BLaER1 (cell line): ENCODE measurements around the gene MIEN1.
"Not testable (repeated sequence)": the region's sequence is repeated elsewhere in the genome, so short reads cannot be mapped to it uniquely, and the experiment has no call there.

Source experiments
- H3K27ac ChIP-seq: shearing (Covaris generic); formaldehyde crosslinking; 2 replicates; pipeline ENCODE4 v1.8.1; 2022
- H3K27me3 ChIP-seq: shearing (Covaris generic); formaldehyde crosslinking; 2 replicates; pipeline ENCODE4 v1.8.1; 2022
- H3K36me3 ChIP-seq: shearing (Covaris generic); formaldehyde crosslinking; 2 replicates; pipeline ENCODE4 v1.8.1; 2022
- H3K4me1 ChIP-seq: shearing (Covaris generic); formaldehyde crosslinking; 2 replicates; pipeline ENCODE4 v1.8.1; 2022
- H3K4me2 ChIP-seq: shearing (Covaris generic); formaldehyde crosslinking; 2 replicates; pipeline ENCODE4 v1.8.1; 2022
- H3K4me3 ChIP-seq: shearing (Covaris generic); formaldehyde crosslinking; 2 replicates; pipeline ENCODE4 v1.8.1; 2022
- H3K9ac ChIP-seq: shearing (Covaris generic); formaldehyde crosslinking; 2 replicates; pipeline ENCODE4 v1.8.1; 2022
- H3K9me3 ChIP-seq: shearing (Covaris generic); formaldehyde crosslinking; 2 replicates; pipeline ENCODE4 v1.8.1; 2022
- H4K20me1 ChIP-seq: shearing (Covaris generic); formaldehyde crosslinking; 2 replicates; pipeline ENCODE4 v1.8.1; 2022
- Cebpa-rat ChIP-seq: shearing (Covaris generic); IDR thresholded peaks from 2 replicates; pipeline ENCODE4 v1.8.1; 2022

Gene MIEN1

DNA sequence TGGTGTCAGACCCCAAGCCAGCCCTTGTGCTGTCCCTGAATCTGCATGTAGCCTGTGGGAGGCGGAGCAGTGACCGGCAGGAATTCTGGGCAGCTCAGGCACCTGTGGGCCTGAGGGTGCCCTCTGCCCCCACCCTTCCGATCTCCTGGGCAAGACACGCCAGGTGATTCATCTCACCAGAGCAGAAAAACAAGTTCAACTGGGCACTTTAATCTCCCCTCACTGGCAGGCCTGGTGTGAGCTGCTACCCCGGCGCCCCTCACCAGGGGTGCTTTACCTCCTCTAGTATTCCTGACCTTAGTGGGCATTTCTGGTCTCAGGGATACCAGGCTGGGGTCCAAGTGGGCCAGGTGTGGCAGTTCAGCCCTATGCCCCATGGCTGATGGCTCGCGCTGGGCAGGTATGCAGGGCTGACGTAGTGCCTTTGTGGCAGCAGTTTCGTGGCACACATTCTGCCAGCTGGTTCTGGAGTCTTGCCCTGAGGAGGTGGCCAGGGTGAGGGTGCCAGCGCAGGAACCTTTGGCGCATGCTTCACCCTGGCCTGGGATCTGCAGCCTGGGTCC, 24.5 kb downstream of the MIEN1 start:
- peaks cover 12% of the 10 kb centered on the region for H3K27me3 ChIP-seq
- H4K20me1 ChIP-seq = no peaks in the 10 kb centered on the region
- H3K36me3 ChIP-seq = no peaks in the 10 kb centered on the region
- peak overlapping the region; percentile 70 for H3K27ac ChIP-seq
- H3K9me3 ChIP-seq = no peaks in the 10 kb centered on the region
- no peak for TF ChIP-seq Cebpa-rat
- H3K4me3 ChIP-seq = 0 out of 2 replicates have a peak overlapping the region, but pooled peaks have one; percentile 22
- H3K4me1 ChIP-seq = peaks cover 77% of the 10 kb centered on the region
- H3K9ac ChIP-seq = peak overlapping the region; percentile 71
- peak overlapping the region; percentile 92 for H3K4me2 ChIP-seq

DNA sequence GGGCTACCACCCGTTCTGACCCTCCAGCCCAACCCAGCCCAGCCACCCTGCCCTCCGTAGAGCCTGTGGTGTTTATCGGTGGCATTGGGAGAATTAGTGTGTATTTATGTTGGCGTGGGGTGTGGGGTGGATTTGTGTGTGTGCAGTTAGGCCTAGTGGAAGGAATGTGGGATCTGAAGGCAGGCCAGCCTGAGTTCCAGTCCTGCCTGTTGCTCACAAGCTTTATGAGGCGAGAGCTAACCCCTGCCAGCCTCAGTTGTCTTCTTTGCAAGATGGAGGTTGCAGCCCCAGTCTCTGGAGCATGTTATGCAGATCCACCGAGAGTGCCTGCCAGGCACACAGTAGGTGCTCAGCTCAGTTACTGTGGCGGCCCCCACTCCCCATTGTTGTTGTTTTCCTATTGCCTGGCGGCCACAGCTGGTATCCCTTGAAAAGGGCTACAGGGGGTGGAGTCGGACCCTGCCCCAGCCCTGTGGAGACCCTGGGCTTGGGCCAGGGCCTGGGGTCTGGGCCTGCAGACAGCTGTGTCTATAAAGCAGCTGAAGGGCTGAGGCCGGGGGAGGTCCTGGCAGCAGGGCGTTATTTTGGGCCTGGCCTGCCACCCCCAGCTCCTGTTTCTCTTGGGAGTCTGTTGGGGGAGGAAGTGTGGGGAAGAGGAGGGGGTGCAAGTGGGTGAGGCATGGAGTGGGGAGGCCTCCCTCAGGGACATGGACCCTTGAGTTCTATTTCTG, 25.3 kb downstream of the MIEN1 start:
- 0 out of 2 replicates have a peak overlapping the region, but pooled peaks have one; percentile 22 for H3K4me3 ChIP-seq
- peak overlapping the region; percentile 70 for H3K27ac ChIP-seq
- H3K4me2 ChIP-seq = peak overlapping the region; percentile 92
- peaks cover 69% of the 10 kb centered on the region for H3K4me1 ChIP-seq
- no peaks in the 10 kb centered on the region for H3K9me3 ChIP-seq
- no peaks in the 10 kb centered on the region for H3K36me3 ChIP-seq
- H3K27me3 ChIP-seq = peaks cover 21% of the 10 kb centered on the region
- H4K20me1 ChIP-seq = no peaks in the 10 kb centered on the region
- H3K9ac ChIP-seq = peak overlapping the region; percentile 71
- no peak for TF ChIP-seq Cebpa-rat

DNA sequence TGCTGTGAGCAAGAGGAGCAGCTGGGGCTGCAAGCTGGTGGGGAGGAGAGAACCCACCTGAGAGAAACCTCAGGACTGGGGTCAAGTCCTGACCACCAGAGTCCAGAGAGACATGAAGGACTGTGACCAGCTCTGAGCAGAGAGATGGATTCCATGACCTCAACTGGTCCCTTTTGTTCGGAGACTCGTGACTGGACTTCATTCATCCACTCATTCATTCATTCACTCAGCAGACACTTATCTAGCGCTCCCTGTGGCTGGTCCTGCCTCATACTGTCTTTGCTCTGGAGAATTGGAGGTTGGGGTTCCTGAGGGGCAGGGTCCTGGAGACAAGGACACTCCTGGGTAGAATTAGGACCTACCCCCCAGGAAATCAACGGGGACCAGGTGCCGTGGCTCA, 26.4 kb downstream of the MIEN1 start:
- Histone ChIP-seq H3K9ac (no peak overlapping the region), H3K9me3 (no peaks in the 10 kb centered on the region), H3K4me2 (peak overlapping the region; percentile 92), H3K27ac (no peak overlapping the region), H3K36me3 (no peaks in the 10 kb centered on the region), H4K20me1 (no peaks in the 10 kb centered on the region), H3K4me1 (peaks cover 58% of the 10 kb centered on the region), H3K4me3 (no peak overlapping the region), H3K27me3 (peaks cover 32% of the 10 kb centered on the region)
- TF ChIP-seq Cebpa-rat = no peak

DNA sequence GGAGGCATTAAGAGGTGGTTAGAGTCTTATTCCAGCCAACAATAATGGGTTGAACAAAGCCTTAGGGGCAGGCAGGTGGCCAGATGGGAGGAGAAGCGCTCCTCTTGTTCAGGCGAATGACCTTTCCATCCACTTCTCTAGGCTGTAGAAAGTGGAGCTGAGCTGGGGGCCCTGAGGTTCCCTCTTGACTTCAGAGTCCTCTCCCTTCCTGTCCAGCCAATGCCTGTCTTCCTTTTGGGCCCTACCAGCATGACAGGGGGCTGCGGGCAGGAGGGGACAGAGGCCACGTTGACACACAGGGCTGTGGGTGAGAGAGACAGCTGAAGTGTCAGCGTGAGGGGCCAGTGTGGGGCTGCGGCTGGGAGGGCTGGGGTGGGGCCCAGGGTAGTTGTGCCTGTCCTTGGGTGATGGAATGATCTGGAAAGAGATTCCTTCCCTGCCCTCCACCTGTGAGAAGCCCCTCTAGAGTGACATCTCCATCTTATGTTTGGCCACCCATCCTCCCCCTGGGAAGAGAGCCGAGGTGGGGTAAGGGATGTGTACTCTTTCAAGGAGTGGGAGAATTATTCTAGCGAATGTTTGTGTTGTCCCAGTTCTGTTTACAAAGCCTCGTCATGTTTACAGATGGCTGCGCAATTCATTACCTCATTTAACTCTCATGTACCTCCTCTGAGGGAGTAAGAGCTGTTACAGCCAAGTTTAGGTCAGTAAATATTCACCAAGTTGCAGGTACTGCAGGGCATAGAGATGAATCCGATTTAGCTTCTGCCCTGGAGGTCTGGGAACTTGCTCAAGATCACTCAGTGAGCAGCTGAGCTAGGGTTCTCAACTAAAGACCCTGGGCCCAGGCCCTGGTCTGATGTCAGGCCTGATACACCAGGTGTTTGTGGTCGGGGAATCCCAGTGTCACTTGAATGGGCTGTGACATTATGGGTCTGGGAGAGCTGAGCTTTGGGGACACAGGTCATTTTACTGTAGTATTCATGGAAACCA, 27.1 kb downstream of the MIEN1 start:
- Histone ChIP-seq H3K4me3 (no peak overlapping the region), H3K9ac (no peak overlapping the region), H3K4me2 (peak overlapping the region; percentile 92), H3K27ac (no peak overlapping the region), H3K4me1 (peaks cover 51% of the 10 kb centered on the region), H3K36me3 (no peaks in the 10 kb centered on the region), H3K27me3 (peaks cover 39% of the 10 kb centered on the region), H3K9me3 (no peaks in the 10 kb centered on the region), H4K20me1 (no peaks in the 10 kb centered on the region)
- TF ChIP-seq Cebpa-rat = no peak

DNA sequence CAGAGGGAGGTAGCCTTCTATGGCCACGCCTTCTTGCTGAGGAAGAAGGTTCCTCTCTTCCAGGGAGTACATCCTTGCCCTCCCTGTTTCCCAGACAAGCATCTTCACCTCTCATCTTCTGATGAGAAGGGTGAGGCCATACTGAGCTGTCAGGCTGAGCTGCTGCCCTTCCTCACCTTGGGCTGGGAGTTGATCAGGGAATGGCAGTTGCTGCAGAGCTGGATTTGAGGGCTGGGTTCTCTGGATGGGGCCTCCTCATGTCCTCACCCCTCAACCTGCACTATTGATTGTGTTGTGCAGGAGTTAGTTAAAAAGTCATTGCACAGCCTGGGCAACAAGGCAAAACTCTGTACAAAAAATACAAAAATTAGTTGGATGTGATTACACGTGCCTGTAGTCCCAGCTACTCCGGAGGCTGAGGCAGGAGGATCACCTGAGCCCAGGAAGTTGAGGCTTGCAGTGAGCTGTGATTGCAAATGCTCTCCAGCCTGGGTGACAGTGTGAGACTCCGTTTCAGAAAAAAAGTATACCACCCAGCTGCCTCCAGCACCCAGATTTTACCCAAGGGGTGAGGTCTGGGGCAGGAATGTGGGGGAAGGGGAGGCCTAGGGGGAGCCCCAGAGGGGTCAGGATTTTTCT, 28.4 kb downstream of the MIEN1 start:
- no peak overlapping the region for H3K4me3 ChIP-seq
- H3K36me3 ChIP-seq = no peaks in the 10 kb centered on the region
- peaks cover 38% of the 10 kb centered on the region for H3K4me1 ChIP-seq
- TF ChIP-seq Cebpa-rat = no peak
- no peaks in the 10 kb centered on the region for H3K9me3 ChIP-seq
- no peak overlapping the region for H3K4me2 ChIP-seq
- no peak overlapping the region for H3K9ac ChIP-seq
- no peak overlapping the region for H3K27ac ChIP-seq
- H4K20me1 ChIP-seq = no peaks in the 10 kb centered on the region
- peaks cover 39% of the 10 kb centered on the region for H3K27me3 ChIP-seq

DNA sequence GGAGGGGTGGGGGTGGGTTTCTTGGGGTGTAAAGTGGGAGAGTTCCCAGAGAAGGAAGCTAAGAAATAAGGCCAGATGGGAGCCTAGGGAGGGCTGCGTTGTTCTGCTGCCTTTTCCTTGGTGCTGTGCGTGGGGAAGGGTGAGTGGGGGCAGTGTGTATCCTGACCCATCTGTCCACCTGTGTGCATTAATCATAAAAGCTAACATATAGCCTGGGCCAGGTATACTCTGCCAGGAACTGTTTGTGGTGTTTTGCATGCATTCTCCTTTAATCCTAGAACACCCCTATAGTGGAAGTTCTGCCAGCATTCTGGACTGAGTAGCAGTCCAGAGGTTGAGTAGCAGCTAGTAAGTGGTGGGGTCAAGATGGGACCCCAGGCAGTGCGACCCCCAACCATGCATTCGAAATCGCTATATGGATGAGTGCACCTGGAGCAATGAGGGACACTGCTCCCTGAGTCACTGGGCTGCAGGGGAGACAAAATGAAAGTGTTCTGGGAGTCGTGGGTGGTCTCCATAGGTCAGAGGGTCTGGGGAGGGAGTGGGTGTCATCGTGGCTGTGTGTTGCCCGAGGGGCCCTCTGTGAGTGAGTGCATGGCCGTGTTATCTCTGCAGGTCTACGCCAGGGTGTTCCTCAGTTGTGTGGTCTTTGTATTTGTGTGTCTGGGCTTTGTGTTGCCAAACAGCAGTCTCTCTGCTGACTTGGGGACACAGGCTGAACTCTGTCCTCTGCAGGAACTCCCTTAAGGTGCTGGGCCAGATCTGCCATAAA, 29.1 kb downstream of the MIEN1 start:
- Histone ChIP-seq H3K9me3 (no peaks in the 10 kb centered on the region), H3K4me3 (no peak overlapping the region), H3K36me3 (no peaks in the 10 kb centered on the region), H3K4me1 (peaks cover 31% of the 10 kb centered on the region), H3K4me2 (no peak overlapping the region), H4K20me1 (no peaks in the 10 kb centered on the region), H3K27ac (no peak overlapping the region), H3K9ac (no peak overlapping the region), H3K27me3 (peaks cover 39% of the 10 kb centered on the region)
- TF ChIP-seq Cebpa-rat = no peak

DNA sequence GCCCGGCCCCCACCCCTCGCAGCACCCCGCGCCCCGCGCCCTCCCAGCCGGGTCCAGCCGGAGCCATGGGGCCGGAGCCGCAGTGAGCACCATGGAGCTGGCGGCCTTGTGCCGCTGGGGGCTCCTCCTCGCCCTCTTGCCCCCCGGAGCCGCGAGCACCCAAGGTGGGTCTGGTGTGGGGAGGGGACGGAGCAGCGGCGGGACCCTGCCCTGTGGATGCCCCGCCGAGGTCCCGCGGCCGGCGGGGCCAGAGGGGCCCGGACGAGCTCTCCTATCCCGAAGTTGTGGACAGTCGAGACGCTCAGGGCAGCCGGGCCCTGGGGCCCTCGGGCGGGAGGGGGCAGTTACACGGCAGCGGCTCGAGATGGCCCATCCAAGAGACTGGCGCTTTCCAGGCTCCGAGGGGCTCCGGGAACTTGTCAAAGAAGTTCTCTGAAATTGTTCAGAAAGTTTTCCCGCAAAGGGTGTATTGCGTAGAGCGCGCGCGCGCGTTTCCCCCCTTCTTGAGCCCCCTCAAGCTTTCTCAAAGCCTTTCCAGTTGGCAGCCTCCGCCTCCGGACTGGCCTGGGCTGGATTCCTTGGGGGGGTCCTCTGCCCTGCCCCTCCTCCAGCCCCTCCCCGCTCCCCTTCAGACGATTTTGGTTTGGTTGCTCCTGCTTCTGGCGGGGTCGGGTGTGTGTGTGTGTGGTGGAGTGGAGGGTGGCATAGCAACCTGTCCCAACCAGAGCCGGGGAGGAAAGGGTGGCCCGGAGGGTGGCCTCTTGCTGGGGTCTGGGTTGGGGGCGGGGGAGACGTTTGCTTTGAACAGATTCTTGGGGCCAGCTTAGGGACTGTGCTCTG, 30.0 kb downstream of the MIEN1 start:
- no peak overlapping the region for H3K27ac ChIP-seq
- no peak overlapping the region for H3K4me2 ChIP-seq
- no peak overlapping the region for H3K4me3 ChIP-seq
- no peaks in the 10 kb centered on the region for H3K9me3 ChIP-seq
- peaks cover 22% of the 10 kb centered on the region for H3K4me1 ChIP-seq
- peaks cover 39% of the 10 kb centered on the region for H3K27me3 ChIP-seq
- no peaks in the 10 kb centered on the region for H4K20me1 ChIP-seq
- H3K9ac ChIP-seq = no peak overlapping the region
- no peaks in the 10 kb centered on the region for H3K36me3 ChIP-seq
- TF ChIP-seq Cebpa-rat = no peak

DNA sequence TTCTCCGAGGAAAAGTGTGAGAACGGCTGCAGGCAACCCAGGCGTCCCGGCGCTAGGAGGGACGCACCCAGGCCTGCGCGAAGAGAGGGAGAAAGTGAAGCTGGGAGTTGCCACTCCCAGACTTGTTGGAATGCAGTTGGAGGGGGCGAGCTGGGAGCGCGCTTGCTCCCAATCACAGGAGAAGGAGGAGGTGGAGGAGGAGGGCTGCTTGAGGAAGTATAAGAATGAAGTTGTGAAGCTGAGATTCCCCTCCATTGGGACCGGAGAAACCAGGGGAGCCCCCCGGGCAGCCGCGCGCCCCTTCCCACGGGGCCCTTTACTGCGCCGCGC, 30.5 kb downstream of the MIEN1 start, which contains the start of gene ERBB2:
Gene ERBB2 (plus strand): TSS at position 247 of the 330 bp plus-strand sequence. CDS start 175 bp downstream, outside the sequence.
- Histone ChIP-seq H3K9ac (no peak within 1 kb of the TSS), H3K27ac (no peak within 1 kb of the TSS), H4K20me1 (no peaks in the 10 kb centered on the region), H3K4me2 (no peak within 1 kb of the TSS), H3K9me3 (no peaks in the 10 kb centered on the region), H3K4me3 (no peak within 1 kb of the TSS), H3K4me1 (peaks cover 17% of the 10 kb centered on the region), H3K27me3 (peaks cover 39% of the 10 kb centered on the region), H3K36me3 (no peaks in the 10 kb centered on the region)
- TF ChIP-seq Cebpa-rat = no peak

DNA sequence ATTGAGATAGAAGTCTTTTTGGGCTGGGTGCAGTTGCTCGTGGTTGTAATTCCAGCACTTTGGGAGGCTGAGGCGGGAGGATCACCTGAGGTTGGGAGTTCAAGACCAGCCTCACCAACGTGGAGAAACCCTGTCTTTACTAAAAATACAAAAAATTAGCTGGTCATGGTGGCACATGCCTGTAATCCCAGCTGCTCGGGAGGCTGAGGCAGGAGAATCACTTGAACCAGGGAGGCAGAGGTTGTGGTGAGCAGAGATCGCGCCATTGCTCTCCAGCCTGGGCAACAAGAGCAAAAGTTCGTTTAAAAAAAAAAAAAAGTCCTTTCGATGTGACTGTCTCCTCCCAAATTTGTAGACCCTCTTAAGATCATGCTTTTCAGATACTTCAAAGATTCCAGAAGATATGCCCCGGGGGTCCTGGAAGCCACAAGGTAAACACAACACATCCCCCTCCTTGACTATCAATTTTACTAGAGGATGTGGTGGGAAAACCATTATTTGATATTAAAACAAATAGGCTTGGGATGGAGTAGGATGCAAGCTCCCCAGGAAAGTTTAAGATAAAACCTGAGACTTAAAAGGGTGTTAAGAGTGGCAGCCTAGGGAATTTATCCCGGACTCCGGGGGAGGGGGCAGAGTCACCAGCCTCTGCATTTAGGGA, 31.0 kb downstream of the MIEN1 start:
- not testable (repeated sequence) for H4K20me1 ChIP-seq, H3K36me3 ChIP-seq, H3K4me3 ChIP-seq, H3K27ac ChIP-seq, H3K9me3 ChIP-seq, H3K9ac ChIP-seq, H3K4me2 ChIP-seq
- H3K4me1 ChIP-seq = peaks cover 12% of the 10 kb centered on the region
- H3K27me3 ChIP-seq = peaks cover 39% of the 10 kb centered on the region
